GM19395 (cell line): Measurements from ENCODE around the gene NTM.

Experiments
- ATAC-seq: cut with Tn5 transposase; IDR thresholded peaks from one replicate; pipeline ENCODE4 v1.9.1; 2021; ENCODE audit warnings: mild to moderate bottlenecking, moderate library complexity; ENCODE audit not compliant: unreplicated experiment

Gene NTM

GRCh38 chr11:131756479-131757110 lies 386.2 kb downstream of the NTM start:
- ATAC-seq = no peak

DNA sequence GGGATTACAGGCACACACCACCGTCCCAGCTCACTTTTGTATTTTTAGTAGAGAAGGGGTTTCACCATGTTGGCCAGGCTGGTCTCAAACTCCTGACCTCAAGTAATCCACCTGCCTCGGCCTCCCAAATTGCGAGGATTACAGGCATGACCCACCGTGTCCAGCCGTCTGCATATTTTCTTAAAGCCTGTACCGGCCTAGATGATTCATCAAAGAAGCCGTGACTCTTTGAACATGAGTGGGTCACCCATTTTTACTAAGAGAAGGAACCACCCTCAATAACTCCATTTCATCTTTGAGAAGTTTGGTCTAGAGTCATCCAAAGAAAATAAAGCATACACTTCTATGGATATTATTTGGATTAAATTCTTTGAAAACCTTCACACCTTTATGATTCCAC lies 388.3 kb downstream of the NTM start:
- ATAC-seq = no peak

DNA sequence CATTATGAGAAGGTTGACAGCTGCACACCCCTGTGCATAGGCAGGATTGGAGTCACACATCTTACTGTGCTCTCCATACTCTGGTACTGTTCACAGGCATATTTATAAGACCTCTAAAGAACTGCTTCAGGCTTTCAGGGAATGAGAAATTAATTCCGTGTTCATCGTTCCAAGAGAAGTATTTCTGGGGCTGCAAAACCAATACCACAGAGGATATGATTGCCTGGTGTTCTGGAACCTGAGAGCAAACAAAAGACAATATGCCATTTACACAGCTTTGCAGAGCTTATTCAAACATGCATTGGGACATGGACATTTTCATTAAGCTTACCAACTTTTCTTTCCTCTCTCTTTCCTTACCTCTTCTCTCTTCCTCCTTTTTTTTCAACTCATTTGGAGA lies 388.7 kb downstream of the NTM start:
- no peak for ATAC-seq

DNA sequence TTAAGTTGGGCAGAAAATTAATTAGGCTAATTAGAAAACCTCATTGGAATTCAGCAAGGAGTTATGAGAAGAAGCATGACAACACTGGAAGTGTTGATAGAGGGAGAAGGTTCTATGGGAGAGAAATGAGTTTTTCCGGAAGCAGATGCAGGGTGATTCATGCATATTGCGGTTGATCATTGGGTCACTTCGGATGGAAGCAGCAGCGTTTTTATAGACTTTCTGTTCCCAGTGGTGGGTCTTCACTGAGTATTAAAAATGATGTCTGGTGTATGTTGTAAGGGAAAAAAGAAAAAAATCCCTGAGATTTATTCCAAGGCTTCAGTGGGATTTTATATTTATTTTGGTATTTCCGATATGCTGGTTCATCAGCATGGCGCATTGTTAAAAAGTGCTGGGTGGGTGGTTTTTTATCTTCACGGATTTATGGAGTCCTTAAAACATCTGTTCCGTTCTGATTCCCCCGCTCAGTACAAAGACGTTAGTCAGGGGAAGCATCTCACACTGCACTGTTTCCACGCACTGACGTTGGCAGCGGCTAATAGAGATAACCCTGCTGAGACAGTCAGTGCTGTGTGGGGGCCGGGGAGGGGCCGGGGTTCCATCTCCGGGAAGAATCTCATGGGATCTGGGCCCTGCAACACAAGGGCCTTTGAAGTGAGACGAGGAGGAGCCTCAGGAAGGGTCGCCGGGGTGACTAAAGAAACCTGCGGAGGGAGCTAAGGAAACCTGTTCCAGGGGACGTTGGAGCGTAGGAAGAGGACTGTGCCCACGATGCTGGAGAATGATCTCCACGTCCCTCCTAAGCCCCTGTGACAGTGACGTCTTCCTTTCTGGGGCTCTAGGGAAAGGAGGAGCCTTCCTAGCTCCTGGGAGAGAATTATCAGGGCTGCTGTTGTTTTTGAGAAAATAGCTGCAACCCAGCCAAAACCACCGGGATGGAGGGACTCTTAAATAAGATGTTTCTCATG lies 390.0 kb downstream of the NTM start:
- ATAC-seq = no peak

DNA sequence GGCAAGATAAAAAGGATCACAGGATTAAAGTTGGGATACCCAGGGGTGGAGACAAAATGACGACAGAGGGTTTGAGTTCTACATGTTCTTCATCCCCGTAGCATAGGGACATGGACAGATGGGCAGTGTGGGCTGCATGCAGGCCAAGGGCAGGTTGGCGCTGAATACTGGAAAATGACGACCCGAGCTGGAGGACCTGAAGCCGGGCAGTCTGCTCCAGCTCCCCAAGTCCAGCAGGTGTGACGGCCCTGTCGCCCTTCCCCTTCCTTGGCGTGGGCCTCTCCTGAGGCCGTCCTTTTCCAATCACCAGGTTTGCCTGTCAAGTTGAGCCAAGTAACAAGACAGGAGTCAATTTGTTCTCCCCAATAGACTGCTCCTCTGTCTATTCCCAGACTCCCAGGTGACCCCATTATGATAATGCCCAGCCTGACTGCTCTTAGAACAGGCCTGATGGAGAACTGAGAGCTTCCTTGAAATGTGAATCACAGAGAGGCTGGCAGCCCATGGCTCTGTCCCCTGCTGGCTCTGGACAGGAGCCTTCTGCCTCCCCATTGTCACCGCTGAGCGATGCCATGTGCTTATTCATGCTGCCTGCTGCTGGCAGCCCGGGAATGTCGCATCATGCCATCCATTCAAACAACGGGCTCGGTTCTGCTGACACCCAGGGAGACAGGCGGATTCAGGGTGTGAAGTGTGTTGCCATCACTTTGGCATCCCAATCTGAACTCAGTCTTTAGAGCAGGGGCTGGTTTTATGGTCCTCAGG lies 392.1 kb downstream of the NTM start:
- no peak for ATAC-seq

- no peak for ATAC-seq
Measured at GRCh38 chr11:131763193-131763890, 392.9 kb downstream of the NTM start.

DNA sequence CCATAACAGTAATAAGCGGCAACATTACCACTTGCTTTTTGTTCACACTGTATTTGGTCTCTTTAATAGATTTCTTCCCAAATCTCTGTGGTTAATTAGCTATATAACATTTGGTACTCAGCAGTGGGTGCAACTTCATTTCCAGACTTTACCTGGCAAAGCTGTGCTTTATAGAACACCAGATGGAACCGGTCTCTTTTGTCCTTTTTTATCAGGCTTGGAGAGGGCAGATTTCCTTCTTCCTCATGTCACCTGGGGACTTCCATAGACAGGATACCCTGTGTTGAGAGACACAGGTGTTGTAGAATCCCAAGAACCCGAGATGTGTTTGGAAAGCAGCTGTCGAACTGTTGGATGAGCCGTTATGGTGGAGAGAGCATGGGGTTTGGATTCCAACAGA lies 393.7 kb downstream of the NTM start:
- ATAC-seq = no peak

DNA sequence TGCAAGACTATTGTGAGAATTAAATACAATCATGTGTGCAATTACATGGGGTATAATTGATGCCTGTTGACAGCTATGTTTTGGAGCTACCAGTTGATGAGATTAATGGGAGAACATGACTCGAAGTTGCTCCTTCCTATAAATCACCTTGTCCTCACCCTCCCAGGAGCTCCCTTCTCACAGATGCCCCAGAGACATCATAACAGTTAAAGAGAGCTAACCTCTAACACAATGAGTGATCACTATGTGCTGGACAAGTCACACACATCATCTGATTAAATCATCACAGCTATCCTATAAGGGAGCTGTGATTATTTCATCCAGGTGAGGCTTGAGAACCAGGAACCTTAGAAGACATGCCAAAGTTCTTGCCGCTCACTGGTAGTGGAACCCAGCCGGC lies 394.2 kb downstream of the NTM start:
- ATAC-seq = no peak

DNA sequence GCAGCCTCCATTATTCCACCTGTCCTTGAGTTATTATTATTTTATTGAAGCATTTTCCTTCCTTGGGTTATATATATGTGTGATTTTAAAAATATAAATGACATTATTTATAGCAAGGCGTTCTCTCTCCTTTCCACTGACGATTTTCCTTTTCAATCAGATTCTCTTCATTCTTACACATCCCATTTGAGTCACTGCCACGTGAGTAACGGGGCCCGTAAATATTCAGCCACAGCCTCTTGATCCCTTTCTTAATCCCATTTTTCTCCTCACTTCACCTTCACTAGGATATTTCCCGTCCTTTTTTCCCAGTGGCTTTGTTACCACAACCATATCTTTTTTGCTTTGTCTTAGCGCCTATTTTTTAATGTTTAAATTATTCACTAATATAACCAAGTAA lies 396.2 kb downstream of the NTM start:
- no peak for ATAC-seq

DNA sequence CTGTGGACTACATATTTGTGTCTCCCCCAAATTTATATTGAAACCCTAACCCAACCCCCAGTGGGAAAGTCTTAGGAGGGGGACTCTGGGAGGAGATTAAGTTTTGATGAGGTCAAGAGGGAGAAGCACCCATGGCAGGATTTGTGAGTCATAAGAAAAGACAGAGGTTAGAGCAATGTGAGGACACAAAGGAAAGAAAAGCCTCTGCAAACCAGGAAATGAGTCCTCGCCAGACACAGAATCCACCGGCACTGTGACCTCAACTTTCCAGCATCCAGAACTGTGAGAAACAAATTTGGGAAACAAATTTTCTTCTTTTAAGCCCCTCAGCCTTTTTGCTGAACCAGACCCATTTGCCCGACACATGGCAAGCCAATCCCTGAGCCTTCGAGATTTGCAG lies 397.0 kb downstream of the NTM start:
- ATAC-seq = no peak

GRCh38 chr11:131770801-131771200 lies 400.4 kb downstream of the NTM start:
- no peak for ATAC-seq

DNA sequence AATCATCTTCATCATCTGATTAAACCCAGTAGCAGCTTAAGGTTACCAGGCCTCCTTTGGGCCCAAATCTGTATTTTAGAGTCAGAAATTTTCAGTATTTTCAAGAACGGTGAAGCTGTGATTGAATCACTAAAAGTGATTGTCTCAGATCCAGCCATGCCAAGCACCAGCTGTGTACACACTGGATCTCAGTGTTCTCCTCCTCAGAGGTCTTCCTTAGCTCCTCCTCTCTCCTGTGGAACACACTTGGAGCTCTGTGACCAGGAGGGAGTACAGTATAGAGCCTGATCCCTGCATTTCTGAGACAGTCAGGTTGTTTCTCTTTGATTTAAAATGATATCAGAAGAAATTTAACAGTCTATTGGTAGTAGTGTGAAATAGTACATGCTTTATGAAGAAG lies 401.1 kb downstream of the NTM start:
- ATAC-seq = no peak

DNA sequence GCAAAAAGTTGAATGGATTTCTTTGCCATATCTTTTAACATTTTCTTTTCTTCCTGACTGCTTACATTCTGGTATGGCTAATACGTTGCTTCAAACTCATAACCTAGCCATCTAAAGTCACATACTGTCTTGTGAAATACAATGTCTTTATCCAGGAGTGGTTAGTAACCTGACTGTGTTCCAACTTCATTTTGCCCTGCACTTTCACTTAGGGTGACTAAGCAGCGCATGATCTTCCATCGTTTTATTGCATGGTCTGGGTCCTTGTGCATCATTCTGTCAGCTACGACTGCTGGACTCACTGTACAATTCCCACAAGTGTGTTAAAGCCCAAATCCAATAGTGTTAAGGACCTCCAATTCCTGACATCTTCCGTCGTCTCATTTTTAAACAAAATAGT lies 403.2 kb downstream of the NTM start:
- no peak for ATAC-seq

DNA sequence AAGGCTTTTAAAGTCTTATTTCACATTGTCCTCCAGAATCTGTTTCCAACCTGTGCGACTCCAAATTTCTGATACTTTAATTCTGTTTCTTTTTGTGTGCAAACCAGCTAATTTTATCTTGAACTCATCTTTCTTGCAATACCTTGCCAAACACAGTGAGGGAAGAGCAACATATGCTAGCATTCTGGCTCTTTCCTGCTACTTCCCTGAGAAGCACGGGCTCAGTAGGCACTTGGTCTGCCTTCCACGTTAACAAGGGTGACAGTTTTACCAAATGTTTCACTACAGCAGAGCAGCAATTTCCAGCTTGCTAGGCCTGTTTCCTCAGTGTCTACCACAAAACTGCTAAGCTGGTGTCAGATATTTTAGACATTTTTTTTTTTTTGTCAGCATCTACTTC lies 405.8 kb downstream of the NTM start:
- no peak for ATAC-seq

DNA sequence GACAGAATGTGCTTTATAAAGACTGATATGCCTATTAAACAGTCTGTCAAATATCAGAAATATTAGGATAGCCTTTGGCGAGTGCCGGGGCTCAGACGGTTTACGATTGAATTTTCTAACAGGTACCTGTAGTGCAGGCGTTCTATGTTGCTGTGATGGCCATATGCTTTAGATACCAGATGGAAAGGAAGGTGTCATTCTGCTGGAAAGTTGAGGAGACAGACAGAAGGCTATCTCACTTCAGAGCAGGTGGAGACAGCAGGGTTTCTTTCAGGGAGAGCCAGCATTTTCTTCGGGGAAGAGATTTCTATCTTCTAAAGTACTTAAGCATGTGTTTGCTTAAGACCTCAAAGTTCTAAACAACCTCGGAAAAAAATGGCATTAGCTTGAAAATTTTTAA lies 415.4 kb downstream of the NTM start:
- no peak for ATAC-seq

DNA sequence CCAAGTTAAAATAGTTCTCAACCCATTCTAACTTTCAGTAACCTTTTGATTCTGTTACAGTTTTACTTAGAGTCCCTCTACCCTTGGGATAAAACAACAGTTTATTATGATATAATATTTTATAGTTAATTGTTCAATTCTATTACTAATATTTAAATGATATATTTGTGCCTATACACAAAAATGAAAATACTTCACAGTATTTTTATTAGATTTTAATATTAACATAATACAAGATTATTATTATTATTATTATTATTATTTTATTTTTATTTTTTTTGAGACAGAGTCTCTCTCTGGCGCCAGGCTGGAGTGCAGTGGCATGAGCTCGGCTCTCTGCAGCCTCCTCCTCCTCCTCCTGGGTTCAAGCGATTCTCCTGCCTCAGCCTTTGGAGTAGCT lies 416.7 kb downstream of the NTM start:
- ATAC-seq = no peak

DNA sequence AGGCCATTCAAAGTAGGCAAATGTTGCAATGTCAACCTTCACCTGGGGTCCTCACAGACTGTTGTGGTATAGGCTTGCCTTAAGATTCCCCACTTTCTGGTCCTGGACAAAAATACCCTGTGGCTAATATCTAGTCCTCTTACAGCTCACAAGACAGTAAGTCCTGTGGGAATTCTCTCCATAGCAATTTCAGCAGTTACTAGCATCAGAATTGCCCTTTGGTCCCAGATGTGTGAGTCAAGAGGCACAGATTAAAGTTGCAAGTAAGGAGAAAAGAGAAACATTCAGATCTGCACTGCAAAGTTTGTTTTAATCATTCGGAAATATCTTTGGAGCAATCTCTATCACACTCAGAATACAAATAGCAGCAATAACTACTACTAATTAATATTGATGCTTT lies 420.2 kb downstream of the NTM start:
- ATAC-seq = no peak

DNA sequence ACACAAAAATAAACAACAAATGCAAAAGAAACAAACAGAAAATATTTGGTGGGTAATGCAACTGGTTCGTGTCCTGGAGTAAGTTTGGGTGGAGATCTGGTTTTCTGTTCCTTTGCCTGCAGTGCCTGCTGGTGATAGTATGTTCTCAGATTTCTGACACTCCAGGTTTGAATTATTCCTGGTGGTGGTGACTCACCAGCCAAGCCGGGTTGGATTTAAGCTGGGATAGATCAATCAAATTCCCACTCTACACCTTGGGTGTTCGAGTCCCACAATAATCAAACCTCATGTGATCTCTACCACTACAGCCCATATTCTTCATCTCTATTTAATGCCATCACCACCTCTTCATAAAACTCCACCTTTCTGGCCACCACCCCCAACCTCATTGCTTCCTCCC lies 421.8 kb downstream of the NTM start:
- no peak for ATAC-seq

DNA sequence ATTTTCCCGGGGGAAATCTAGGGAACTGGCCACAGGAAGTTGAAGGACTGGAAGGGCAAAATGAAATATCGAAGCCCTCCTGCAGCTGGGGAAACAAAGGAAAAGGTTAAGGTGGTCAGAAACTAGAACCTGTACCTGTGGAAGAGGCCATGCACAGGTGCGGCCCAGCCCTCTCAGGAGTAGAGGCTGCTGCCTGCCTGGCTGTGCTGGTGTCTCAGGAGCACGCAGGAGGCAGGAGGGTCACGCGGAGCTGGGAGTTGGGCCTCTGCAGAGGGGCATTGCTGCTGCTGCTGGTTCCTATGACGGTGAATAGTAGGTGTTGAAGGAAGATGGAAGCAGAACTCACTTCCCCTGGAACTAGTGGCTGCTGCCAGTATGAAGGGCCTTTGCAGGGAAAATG lies 425.7 kb downstream of the NTM start:
- no peak for ATAC-seq

- no peak for ATAC-seq
Measured at GRCh38 chr11:131796541-131796940, 426.1 kb downstream of the NTM start.

DNA sequence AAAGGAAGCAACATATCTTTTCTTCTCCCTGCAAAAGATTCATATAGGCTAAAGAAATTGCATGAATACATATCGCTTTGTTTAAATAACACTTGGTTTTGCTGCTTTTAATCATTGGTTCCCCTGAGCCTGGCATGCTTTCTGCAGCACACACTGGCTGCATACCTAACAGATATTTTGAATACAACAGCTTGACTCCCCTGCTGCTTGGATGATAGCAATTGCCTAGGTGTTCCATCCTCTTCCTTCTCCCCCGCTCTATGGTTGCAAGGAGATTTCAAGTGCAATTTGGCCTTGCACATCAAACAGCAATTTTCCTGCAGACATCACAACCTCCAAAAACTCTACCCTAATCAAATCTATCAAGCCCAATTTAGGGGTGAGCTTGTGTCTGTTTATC lies 430.0 kb downstream of the NTM start:
- no peak for ATAC-seq
